Activated naive CD8-positive, alpha-beta T cell treated with anti-CD3 and anti-CD28 coated beads, Interleukin-2, amount 50 U/mL, for 16 hours (primary cell): ENCODE results near the gene GRIN2D.

Source experiments
- DNase-seq: peaks from one replicate; pipeline ENCODE4 v3.0.0-alpha.2; 2020; ENCODE audit warnings: low read depth, low spot score

GRIN2D gene

GRCh38 chr19:48441360-48442050, 48.0 kb downstream of the GRIN2D start:
- no peak for DNase-seq

DNA sequence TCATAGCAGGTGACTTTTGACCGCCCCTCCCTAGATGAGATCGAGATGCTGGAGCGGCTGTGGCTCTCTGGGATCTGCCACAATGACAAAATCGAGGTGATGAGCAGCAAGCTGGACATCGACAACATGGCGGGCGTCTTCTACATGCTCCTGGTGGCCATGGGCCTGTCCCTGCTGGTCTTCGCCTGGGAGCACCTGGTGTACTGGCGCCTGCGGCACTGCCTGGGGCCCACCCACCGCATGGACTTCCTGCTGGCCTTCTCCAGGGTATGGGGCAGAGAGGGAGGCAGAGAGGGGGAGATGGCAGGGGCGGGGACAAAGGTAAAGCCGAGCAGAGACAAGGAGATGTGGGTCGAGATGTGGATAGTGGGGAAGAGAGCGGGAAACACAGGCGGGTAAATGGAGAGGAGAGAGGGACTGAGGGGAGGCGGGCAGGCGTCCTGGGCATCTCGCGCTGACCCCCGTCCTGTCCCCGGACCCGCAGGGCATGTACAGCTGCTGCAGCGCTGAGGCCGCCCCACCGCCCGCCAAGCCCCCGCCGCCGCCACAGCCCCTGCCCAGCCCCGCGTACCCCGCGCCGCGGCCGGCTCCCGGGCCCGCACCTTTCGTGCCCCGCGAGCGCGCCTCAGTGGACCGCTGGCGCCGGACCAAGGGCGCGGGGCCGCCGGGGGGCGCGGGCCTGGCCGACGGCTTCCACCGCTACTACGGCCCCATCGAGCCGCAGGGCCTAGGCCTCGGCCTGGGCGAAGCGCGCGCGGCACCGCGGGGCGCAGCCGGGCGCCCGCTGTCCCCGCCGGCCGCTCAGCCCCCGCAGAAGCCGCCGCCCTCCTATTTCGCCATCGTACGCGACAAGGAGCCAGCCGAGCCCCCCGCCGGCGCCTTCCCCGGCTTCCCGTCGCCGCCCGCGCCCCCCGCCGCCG, 48.9 kb downstream of the GRIN2D start:
- DNase-seq, result no peak

- no peak for DNase-seq
Observed at GRCh38 chr19:48443256-48443655, 49.8 kb downstream of the GRIN2D start.
